ENCODE data around the gene FST.

- TF ChIP-seq, protein P1, sequence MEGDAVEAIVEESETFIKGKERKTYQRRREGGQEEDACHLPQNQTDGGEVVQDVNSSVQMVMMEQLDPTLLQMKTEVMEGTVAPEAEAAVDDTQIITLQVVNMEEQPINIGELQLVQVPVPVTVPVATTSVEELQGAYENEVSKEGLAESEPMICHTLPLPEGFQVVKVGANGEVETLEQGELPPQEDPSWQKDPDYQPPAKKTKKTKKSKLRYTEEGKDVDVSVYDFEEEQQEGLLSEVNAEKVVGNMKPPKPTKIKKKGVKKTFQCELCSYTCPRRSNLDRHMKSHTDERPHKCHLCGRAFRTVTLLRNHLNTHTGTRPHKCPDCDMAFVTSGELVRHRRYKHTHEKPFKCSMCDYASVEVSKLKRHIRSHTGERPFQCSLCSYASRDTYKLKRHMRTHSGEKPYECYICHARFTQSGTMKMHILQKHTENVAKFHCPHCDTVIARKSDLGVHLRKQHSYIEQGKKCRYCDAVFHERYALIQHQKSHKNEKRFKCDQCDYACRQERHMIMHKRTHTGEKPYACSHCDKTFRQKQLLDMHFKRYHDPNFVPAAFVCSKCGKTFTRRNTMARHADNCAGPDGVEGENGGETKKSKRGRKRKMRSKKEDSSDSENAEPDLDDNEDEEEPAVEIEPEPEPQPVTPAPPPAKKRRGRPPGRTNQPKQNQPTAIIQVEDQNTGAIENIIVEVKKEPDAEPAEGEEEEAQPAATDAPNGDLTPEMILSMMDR (IDR thresholded peaks at IDR 0.05): no peak
- TF ChIP-seq ZFX (IDR thresholded peaks at IDR 0.05; ENCODE audit: borderline replicate concordance): no peak
Measured at GRCh38 chr5:53501054-53501453, 20.6 kb downstream of the FST start.

Measured in 22Rv1 (cell line).